Neutrophil (primary cell): Measurements from ENCODE around the gene MAPK14.
"Not testable (repeated sequence)": the region's sequence is repeated elsewhere in the genome, so short reads cannot be mapped to it uniquely, and the experiment has no call there.

Experiments used
- H3K27ac ChIP-seq: fragments of 200-600 bp; sonication (generic); 2 replicates; pipeline ENCODE4 v1.5.1; 2016; ENCODE audit warnings: mild to moderate bottlenecking, moderate library complexity
- H3K27me3 ChIP-seq: fragments of 200-600 bp; sonication (generic); 2 replicates; pipeline ENCODE4 v1.6.0; 2016; ENCODE audit warnings: mild to moderate bottlenecking
- H3K36me3 ChIP-seq: fragments of 200-600 bp; sonication (generic); 2 replicates; pipeline ENCODE4 v1.5.1; 2017
- H3K4me1 ChIP-seq, 2 experiments: fragments of 200-600 bp in 1 of 2; sonication (generic) in 1 of 2; 1 replicate in 1 of 2; 2 replicates in 1 of 2; pipeline versions ENCODE4 v1.5.1 to v1.6.1; 2013 to 2016; ENCODE audit warnings: low read depth in 1 of 2, low read length in 1 of 2, mild to moderate bottlenecking in 1 of 2, moderate library complexity in 1 of 2; ENCODE audit not compliant: control insufficient read depth in 1 of 2, insufficient read depth in 1 of 2
- H3K4me3 ChIP-seq, 2 experiments: fragments of 200-600 bp in 1 of 2; sonication (generic) in 1 of 2; 1 replicate in 1 of 2; 2 replicates in 1 of 2; pipeline ENCODE4 v1.5.1; 2013 to 2016; ENCODE audit warnings: low read depth in 1 of 2, low read length in 1 of 2, mild to moderate bottlenecking in 1 of 2, moderate library complexity in 1 of 2
- H3K9me3 ChIP-seq: fragments of 200-600 bp; sonication (generic); 2 replicates; pipeline ENCODE4 v1.5.1; 2016
- TF ChIP-seq, protein P1 (sequence below): fragments of 200-600 bp; sonication (generic); IDR thresholded peaks from 2 replicates; pipeline ENCODE4 v1.5.1; 2016; ENCODE audit warnings: antibody characterized with exemption

MAPK14 gene

DNA sequence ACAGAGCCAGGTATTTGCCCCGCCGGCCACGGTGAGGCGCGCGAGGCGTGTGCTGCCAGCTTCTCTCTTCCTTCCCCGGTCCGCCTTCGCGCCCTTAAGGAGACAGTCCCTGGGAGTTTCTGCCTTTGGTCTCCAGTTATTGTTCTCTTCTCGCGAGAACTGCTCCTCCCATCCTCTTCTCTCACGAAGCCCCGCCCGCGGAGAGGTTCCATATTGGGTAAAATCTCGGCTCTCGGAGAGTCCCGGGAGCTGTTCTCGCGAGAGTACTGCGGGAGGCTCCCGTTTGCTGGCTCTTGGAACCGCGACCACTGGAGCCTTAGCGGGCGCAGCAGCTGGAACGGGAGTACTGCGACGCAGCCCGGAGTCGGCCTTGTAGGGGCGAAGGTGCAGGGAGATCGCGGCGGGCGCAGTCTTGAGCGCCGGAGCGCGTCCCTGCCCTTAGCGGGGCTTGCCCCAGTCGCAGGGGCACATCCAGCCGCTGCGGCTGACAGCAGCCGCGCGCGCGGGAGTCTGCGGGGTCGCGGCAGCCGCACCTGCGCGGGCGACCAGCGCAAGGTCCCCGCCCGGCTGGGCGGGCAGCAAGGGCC is at the start of gene MAPK14:
MAPK14 (plus strand) TSS at position 308 of the 587 bp plus-strand sequence. CDS start 350 bp downstream, outside the sequence.
- Histone ChIP-seq H3K4me3 (peak within 1 kb of the TSS; percentile 93 to 100), H3K4me1 (peaks cover 71 to 81% of the 10 kb centered on the region in 2 experiments), H3K36me3 (no peaks in the 10 kb centered on the region), H3K27me3 (no peaks in the 10 kb centered on the region), H3K9me3 (no peaks in the 10 kb centered on the region), H3K27ac (peak within 1 kb of the TSS; percentile 88)
- TF ChIP-seq, protein P1, sequence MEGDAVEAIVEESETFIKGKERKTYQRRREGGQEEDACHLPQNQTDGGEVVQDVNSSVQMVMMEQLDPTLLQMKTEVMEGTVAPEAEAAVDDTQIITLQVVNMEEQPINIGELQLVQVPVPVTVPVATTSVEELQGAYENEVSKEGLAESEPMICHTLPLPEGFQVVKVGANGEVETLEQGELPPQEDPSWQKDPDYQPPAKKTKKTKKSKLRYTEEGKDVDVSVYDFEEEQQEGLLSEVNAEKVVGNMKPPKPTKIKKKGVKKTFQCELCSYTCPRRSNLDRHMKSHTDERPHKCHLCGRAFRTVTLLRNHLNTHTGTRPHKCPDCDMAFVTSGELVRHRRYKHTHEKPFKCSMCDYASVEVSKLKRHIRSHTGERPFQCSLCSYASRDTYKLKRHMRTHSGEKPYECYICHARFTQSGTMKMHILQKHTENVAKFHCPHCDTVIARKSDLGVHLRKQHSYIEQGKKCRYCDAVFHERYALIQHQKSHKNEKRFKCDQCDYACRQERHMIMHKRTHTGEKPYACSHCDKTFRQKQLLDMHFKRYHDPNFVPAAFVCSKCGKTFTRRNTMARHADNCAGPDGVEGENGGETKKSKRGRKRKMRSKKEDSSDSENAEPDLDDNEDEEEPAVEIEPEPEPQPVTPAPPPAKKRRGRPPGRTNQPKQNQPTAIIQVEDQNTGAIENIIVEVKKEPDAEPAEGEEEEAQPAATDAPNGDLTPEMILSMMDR: peak; percentile 97

DNA sequence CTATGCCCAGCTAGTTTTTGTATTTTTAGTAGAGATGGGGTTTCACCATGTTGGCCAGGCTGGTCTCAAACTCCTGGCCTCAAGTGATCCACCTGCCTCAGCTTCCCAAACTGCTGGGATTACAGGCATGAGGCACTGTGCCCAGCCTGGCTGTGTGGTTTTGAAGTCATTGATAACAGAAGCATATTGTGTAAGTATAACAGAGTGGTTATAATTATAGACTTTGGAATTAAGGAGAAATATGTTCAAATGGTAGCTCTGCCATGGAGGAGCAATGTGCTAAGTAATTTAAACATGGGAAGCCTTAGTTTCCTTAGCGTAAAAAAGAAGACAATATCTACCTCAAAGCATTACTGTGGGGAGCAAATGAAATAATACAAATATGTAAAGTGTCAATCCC is 47.5 kb upstream of the MAPK14 start:
- H3K36me3 ChIP-seq: peaks cover 16% of the 10 kb centered on the region
- H3K4me1 ChIP-seq, H3K4me3 ChIP-seq, H3K9me3 ChIP-seq, H3K27ac ChIP-seq, H3K27me3 ChIP-seq: not testable (repeated sequence)

DNA sequence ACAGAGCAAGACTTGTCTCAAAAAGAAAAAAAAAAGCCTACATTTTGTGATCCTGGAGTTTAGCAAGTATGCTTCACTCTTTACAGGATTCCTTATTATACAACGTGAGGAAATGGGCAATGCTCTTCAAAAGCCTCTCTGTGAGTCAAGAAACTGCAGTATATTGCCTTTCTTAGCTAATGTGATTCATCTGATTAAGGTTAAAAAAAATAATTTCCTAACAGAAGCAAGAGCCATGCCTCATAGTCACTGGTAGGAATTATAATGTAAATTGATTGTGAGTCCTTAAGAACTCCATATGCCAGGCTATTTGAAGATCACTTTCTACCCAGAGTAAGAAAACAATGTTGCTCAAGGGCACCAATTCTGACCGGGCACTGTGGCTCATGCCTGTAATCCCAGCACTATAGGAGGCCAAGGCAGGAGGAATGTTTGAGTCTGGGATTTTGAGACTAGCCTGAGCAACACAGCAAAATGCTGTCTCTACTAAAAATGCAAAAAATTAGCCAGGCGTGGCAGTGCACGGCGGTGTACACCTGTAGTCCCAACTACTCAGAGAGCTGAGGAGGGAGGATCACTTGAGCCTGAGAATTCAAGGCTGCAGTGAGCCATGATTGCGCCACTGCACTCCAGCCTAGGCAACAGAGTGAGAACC is 46.5 kb upstream of the MAPK14 start:
- no peaks in the 10 kb centered on the region for H3K9me3 ChIP-seq
- peaks cover 12% of the 10 kb centered on the region for H3K36me3 ChIP-seq
- no peak overlapping the region for H3K4me3 ChIP-seq
- H3K27me3 ChIP-seq: no peaks in the 10 kb centered on the region
- TF ChIP-seq, protein P1: no peak
- no peak overlapping the region for H3K27ac ChIP-seq
- H3K4me1 ChIP-seq: no peaks in the 10 kb centered on the region

DNA sequence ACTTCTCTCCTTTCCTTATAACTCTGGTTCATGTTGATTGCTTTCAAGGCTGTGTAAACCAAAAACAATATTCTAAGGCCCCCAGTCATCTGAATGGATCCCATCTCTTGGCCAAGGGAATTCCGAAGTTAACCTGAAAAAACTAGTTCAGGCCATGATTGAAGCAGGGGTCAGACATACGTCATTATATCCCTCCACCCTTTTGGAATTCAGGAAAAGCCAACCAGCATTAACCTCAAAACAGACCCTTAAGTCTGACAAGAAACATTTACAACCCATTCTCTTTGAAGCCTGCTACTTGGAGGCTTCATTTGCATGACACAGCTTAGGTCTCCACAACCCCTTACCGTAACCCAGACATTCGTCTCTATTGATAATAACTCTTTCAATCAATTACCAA is 42.9 kb upstream of the MAPK14 start:
- H3K9me3 ChIP-seq: no peaks in the 10 kb centered on the region
- H3K27me3 ChIP-seq: no peaks in the 10 kb centered on the region
- no peak overlapping the region for H3K27ac ChIP-seq
- no peaks in the 10 kb centered on the region for H3K4me1 ChIP-seq
- TF ChIP-seq, protein P1: no peak
- no peak overlapping the region for H3K4me3 ChIP-seq
- peaks cover 13% of the 10 kb centered on the region for H3K36me3 ChIP-seq

DNA sequence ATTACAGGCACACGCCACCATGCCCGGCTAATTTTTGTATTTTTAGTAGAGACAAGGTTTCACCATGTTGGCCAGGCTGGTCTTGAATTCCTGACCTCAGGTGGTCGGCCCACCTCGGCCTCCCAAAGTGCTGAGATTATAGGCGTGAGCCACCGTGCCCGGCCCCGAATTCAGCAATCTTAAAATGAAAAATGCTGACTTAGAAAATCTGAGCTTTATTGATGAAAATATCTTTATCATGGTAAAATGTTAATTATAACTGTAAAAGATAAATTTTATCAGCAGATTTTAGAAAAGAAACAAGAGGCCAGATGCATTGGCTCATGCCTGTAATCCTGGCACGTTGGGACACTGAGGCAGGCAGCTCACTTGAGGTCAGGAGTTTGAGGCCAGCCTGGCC is 39.6 kb upstream of the MAPK14 start:
- not testable (repeated sequence) for H3K27me3 ChIP-seq, H3K4me3 ChIP-seq, H3K9me3 ChIP-seq, H3K4me1 ChIP-seq, H3K27ac ChIP-seq
- peaks cover 22% of the 10 kb centered on the region for H3K36me3 ChIP-seq

DNA sequence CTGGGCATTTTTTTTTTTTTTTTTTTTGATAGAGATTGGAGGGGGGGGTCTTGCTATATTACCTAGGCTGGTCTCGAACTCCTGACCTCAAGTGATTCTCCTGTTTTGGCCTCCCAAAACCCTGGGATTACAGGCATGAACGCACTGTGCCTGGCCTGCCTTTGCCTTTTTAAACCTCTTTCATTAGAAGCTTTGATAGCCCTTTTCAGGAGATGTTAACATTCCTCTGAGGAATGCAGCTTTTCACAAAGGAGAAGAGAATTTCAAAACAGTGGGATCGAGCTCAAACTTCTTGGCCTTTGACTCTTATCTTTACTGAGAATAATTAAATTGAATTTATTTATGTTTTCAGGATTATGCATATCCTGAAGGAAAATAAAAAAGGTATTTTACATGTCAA is 34.5 kb upstream of the MAPK14 start:
- TF ChIP-seq, protein P1: no peak
- Histone ChIP-seq H3K36me3 (peaks cover 49% of the 10 kb centered on the region), H3K9me3 (no peaks in the 10 kb centered on the region), H3K4me1 (no peaks in the 10 kb centered on the region), H3K4me3 (no peak overlapping the region), H3K27ac (no peak overlapping the region), H3K27me3 (no peaks in the 10 kb centered on the region)
